K562 (cell line): ENCODE data around the gene ZNF213. TPM values are rescaled to one million over a fixed set of nuclear protein-coding genes. Genes with fewer than 3 reads are reported as not detected.
A peak's percentile ranks its signal among the peaks of the same experiment; 100 is the strongest.

Experiments used
- ELK1 ChIP-seq: sonication (generic); formaldehyde crosslinking; IDR thresholded peaks from 2 replicates; pipeline ENCODE4 v1.8.1; 2022; ENCODE audit warnings: missing genetic modification reagents
- FOXK1 ChIP-seq: sonication (generic); formaldehyde crosslinking; IDR thresholded peaks from 2 replicates; pipeline ENCODE4 v1.8.0; 2022; ENCODE audit warnings: missing genetic modification reagents, mild to moderate bottlenecking, borderline replicate concordance
- FOXM1 ChIP-seq, 2 experiments: fragments of 450-650 bp in 1 of 2; sonication (generic) in 1 of 2; formaldehyde crosslinking in 1 of 2; IDR thresholded peaks; 2 replicates each; pipeline versions ENCODE4 v1.6.1 to v1.9.0; 2017 to 2022; ENCODE audit warnings: low read depth in 2 of 2, mild to moderate bottlenecking in 2 of 2, missing genetic modification reagents in 1 of 2, moderate library complexity in 1 of 2
- KDM2B ChIP-seq: fragments of 250-450 bp; sonication (Bioruptor Pico); IDR thresholded peaks from 2 replicates; pipeline ENCODE4 v1.8.0; 2021; ENCODE audit warnings: mild to moderate bottlenecking, moderate library complexity
- MBD1 ChIP-seq: fragments of 250-450 bp; sonication (Bioruptor Pico); IDR thresholded peaks from 2 replicates; pipeline ENCODE4 v1.8.0; 2022; ENCODE audit warnings: inconsistent platforms
- POLR3A ChIP-seq: IDR thresholded peaks from 2 replicates; pipeline ENCODE4 v1.6.1; 2011; ENCODE audit warnings: borderline replicate concordance, mild to moderate bottlenecking, moderate library complexity; ENCODE audit not compliant: insufficient read length, insufficient read depth; ENCODE audit errors: extremely low read depth
- RAD21 ChIP-seq, 2 experiments: fragments of 250-450 bp in 1 of 2; fragments of 450-650 bp in 1 of 2; sonication (Bioruptor Pico) in 1 of 2; formaldehyde crosslinking in 1 of 2; IDR thresholded peaks in 1 of 2; conservative IDR thresholded peaks in 1 of 2; 2 replicates each; pipeline versions ENCODE4 v1.4.0 to v1.8.0; 2020 to 2022; ENCODE audit warnings: mild to moderate bottlenecking in 2 of 2, moderate library complexity in 1 of 2
- RBFOX2 ChIP-seq: fragments of 200-400 bp; formaldehyde crosslinking; IDR thresholded peaks from 2 replicates; pipeline ENCODE4 v1.6.1; 2017; ENCODE audit warnings: low read depth, mild to moderate bottlenecking, low read length, moderate library complexity
- SIN3B ChIP-seq: fragments of 450-650 bp; IDR thresholded peaks from 2 replicates; pipeline ENCODE4 v1.6.1; 2017; ENCODE audit warnings: low read depth, mild to moderate bottlenecking, moderate library complexity
- TAF9B ChIP-seq: fragments of 450-650 bp; IDR thresholded peaks from 2 replicates; pipeline ENCODE4 v1.6.1; 2018; ENCODE audit warnings: mild to moderate bottlenecking; ENCODE audit not compliant: partially characterized antibody
- TOE1 ChIP-seq, 2 experiments: fragments of 450-650 bp in 1 of 2; sonication (generic) in 1 of 2; formaldehyde crosslinking in 1 of 2; IDR thresholded peaks; 2 replicates each; pipeline versions ENCODE4 v1.7.1 to v1.8.0; 2016 to 2022; ENCODE audit warnings: borderline replicate concordance in 2 of 2, mild to moderate bottlenecking in 2 of 2, antibody characterized with exemption in 1 of 2, inconsistent platforms in 1 of 2, low read depth in 1 of 2, missing genetic modification reagents in 1 of 2, moderate library complexity in 1 of 2
- XRCC4 ChIP-seq: IDR thresholded peaks from one replicate; pipeline ENCODE4 v1.6.1; 2011; ENCODE audit not compliant: insufficient read depth, insufficient read length; ENCODE audit errors: extremely low read depth
- ZBTB34 ChIP-seq: fragments of 250-450 bp; sonication (Bioruptor Pico); IDR thresholded peaks from 2 replicates; pipeline ENCODE4 v1.8.0; 2021; ENCODE audit warnings: mild to moderate bottlenecking, moderate library complexity
- ZC3H11A ChIP-seq: IDR thresholded peaks from 2 replicates; pipeline ENCODE4 v1.6.1; 2012; ENCODE audit warnings: low read depth, low read length, improper control_type of control experiment
- ZFP30 ChIP-seq: fragments of 250-450 bp; sonication (Bioruptor Pico); IDR thresholded peaks from 2 replicates; pipeline ENCODE4 v1.8.0; 2022; ENCODE audit warnings: moderate library complexity, mild to moderate bottlenecking, inconsistent platforms, borderline replicate concordance
- ZNF277 ChIP-seq: fragments of 250-450 bp; sonication (Bioruptor Pico); IDR thresholded peaks from 2 replicates; pipeline ENCODE4 v1.8.0; 2022; ENCODE audit warnings: inconsistent platforms, mild to moderate bottlenecking, moderate library complexity, borderline replicate concordance
- ZNF384 ChIP-seq: IDR thresholded peaks from 2 replicates; pipeline ENCODE4 v1.6.1; 2012; ENCODE audit warnings: low read depth, low read length, improper control_type of control experiment
- ZNF431 ChIP-seq: sonication (generic); formaldehyde crosslinking; IDR thresholded peaks from 2 replicates; pipeline ENCODE4 v1.8.0; 2022; ENCODE audit warnings: mild to moderate bottlenecking, missing genetic modification reagents
- ZNF57 ChIP-seq: fragments of 450-650 bp; formaldehyde crosslinking; IDR thresholded peaks from 2 replicates; pipeline ENCODE4 v1.4.0; 2020; ENCODE audit warnings: mild to moderate bottlenecking, moderate library complexity
- ZNF780A ChIP-seq: fragments of 250-450 bp; sonication (Bioruptor Pico); IDR thresholded peaks from 2 replicates; pipeline ENCODE4 v1.5.0; 2021; ENCODE audit warnings: mild to moderate bottlenecking
- polyA plus RNA-seq, 8 experiments: library from polyadenylated mRNA; depleted of rRNA in 4 of 8; stranded (reverse) in 5 of 8; unstranded in 3 of 8; fragments of >200 nt; fragmentation: Nextera tagmentation in 2 of 8; fragmentation: Illumina TruSeq in 1 of 8; extraction: Ambion mirVana in 2 of 8; extraction: Trizol in 1 of 8; gene quantifications; 2 replicates each; pipeline versions ENCODE4 v1.2.1 to v1.2.3, GENCODE V29; 2011 to 2014; ENCODE audit warnings: inconsistent platforms in 1 of 8, missing spikeins in 1 of 8
- total RNA-seq, 7 experiments: library from RNA; depleted of rRNA in 6 of 7; stranded (reverse); fragments of >200 nt in 6 of 7; fragmentation: Illumina TruSeq in 2 of 7; extraction: Trizol in 2 of 7; gene quantifications; 2 replicates each; pipeline versions ENCODE4 v1.2.1 to v1.2.3, GENCODE V29; 2011 to 2021; ENCODE audit warnings: low replicate concordance in 1 of 7

ZNF213 gene
- total and polyA plus RNA-seq, 9 of the 15 experiments (the other 6 are each of a cell fraction or from before 2014, with no cell fraction given): 0.49 to 10.0 (median 1.8) TPM

- TF ChIP-seq MBD1 (no peak), RBFOX2 (peak; percentile 61), ZFP30 (CRISPR knock-in tag) (no peak), POLR3A (no peak), TAF9B (no peak), KDM2B (CRISPR knock-in tag) (peak; percentile 89), ZNF431 (0 out of 2 replicates have a peak, but pooled peaks have one; percentile 16), ZNF277 (CRISPR knock-in tag) (no peak), TOE1 (IDR thresholded peaks at IDR 0.05; ENCODE audit: borderline replicate concordance) (0 out of 2 replicates have a peak, but pooled peaks have one; percentile 9), TOE1 (CRISPR knock-in tag; IDR thresholded peaks at IDR 0.05; ENCODE audit: borderline replicate concordance, low read depth) (peak; percentile 74; the same call in 1 of the 2 replicates), ZC3H11A (no peak), ELK1 (CRISPR knock-in tag) (no peak), FOXK1 (no peak), ZNF780A (CRISPR knock-in tag) (no peak), ZBTB34 (CRISPR knock-in tag) (no peak), FOXM1 (IDR thresholded peaks at IDR 0.05; ENCODE audit: low read depth) (0 out of 2 replicates have a peak, but pooled peaks have one; percentile 22), FOXM1 (CRISPR knock-in tag; IDR thresholded peaks at IDR 0.05; ENCODE audit: low read depth) (no peak), SIN3B (no peak), ZNF384 (peak; percentile 37; the same call in 1 of the 2 replicates), ZNF57 (CRISPR knock-in tag) (no peak), XRCC4 (no peak), RAD21 (CRISPR knock-in tag; conservative IDR thresholded peaks at IDR 0.05 in 1 of 2, IDR thresholded peaks at IDR 0.05 in 1 of 2) (peak in 1 of 2 experiments; percentile 39; a peak in 2 of 4 replicates)
Observed at GRCh38 chr16:3149630-3150345, 15.0 kb downstream of the ZNF213 start (continued).
